DOHH2 (cell line): ENCODE data around the gene DSCAM.
"Not testable (repeated sequence)": the region's sequence is repeated elsewhere in the genome, so short reads cannot be mapped to it uniquely, and the experiment has no call there.

ENCODE experiments used
- H3F3A ChIP-seq: fragments of 200-600 bp; sonication (generic), shearing (Covaris generic); 2 replicates; pipeline ENCODE4 v1.6.0; 2016; ENCODE audit warnings: antibody characterized with exemption, mild to moderate bottlenecking; ENCODE audit not compliant: control insufficient read depth, insufficient read depth
- H3K27ac ChIP-seq: fragments of 200-600 bp; sonication (generic); 2 replicates; pipeline ENCODE4 v1.5.1; 2014; ENCODE audit warnings: low read depth, mild to moderate bottlenecking, low read length, moderate library complexity
- H3K27me3 ChIP-seq: fragments of 200-600 bp; sonication (generic); 2 replicates; pipeline ENCODE4 v1.6.1; 2014; ENCODE audit warnings: mild to moderate bottlenecking, low read length, mixed read lengths; ENCODE audit not compliant: control insufficient read depth
- H3K36me3 ChIP-seq: fragments of 200-600 bp; sonication (generic); 2 replicates; pipeline ENCODE4 v1.6.1; 2014; ENCODE audit warnings: mild to moderate bottlenecking, low read length, moderate library complexity, mixed read lengths; ENCODE audit not compliant: control insufficient read depth
- H3K4me1 ChIP-seq: fragments of 200-600 bp; sonication (generic); 2 replicates; pipeline ENCODE4 v1.6.1; 2014; ENCODE audit warnings: mild to moderate bottlenecking, low read length, mixed read lengths; ENCODE audit not compliant: control insufficient read depth
- H3K4me2 ChIP-seq: fragments of 200-600 bp; sonication (generic); 2 replicates; pipeline ENCODE4 v1.6.0; 2014; ENCODE audit warnings: mild to moderate bottlenecking, low read length, moderate library complexity
- H3K4me3 ChIP-seq: fragments of 200-600 bp; sonication (generic); 2 replicates; pipeline ENCODE4 v1.5.1; 2014; ENCODE audit warnings: mild to moderate bottlenecking, low read length, mixed read lengths
- H3K79me2 ChIP-seq: fragments of 200-600 bp; sonication (generic); 2 replicates; pipeline ENCODE4 v1.6.1; 2014; ENCODE audit warnings: mild to moderate bottlenecking, low read length, mixed read lengths; ENCODE audit not compliant: control insufficient read depth
- H3K9me2 ChIP-seq: fragments of 200-600 bp; sonication (generic); replicated peaks from 2 replicates; pipeline ENCODE4 v1.6.1; 2014; ENCODE audit warnings: mild to moderate bottlenecking, low read length, mixed read lengths; ENCODE audit not compliant: control insufficient read depth
- H3K9me3 ChIP-seq: fragments of 200-600 bp; sonication (generic); 2 replicates; pipeline ENCODE4 v1.6.1; 2014; ENCODE audit warnings: antibody characterized with exemption, low read length, mixed read lengths; ENCODE audit not compliant: control insufficient read depth, insufficient read depth
- H4K20me1 ChIP-seq: fragments of 200-600 bp; sonication (generic); 2 replicates; pipeline ENCODE4 v1.6.0; 2014; ENCODE audit warnings: low read depth, mild to moderate bottlenecking, antibody characterized with exemption, low read length, moderate library complexity; ENCODE audit not compliant: control insufficient read depth, insufficient read depth
- CTCF ChIP-seq: fragments of 200-600 bp; sonication (generic); IDR thresholded peaks from one replicate; pipeline ENCODE4 v1.5.1; 2014; ENCODE audit warnings: antibody characterized with exemption, mild to moderate bottlenecking, low read depth, low read length; ENCODE audit not compliant: poor library complexity, severe bottlenecking
- EZH2phosphoT487 ChIP-seq: fragments of 200-600 bp; sonication (generic); IDR thresholded peaks from 2 replicates; pipeline ENCODE4 v1.6.1; 2017; ENCODE audit warnings: borderline replicate concordance, mild to moderate bottlenecking, antibody characterized with exemption, low read length, moderate library complexity, mixed read lengths

DSCAM gene

GRCh38 chr21:40272037-40272436 lies 574.9 kb downstream of the DSCAM start:
- Histone ChIP-seq H3K9me2 (no peaks in the 10 kb centered on the region), H3K4me3 (no peak overlapping the region), H3K4me1 (no peaks in the 10 kb centered on the region), H3K4me2 (no peak overlapping the region), H3K79me2 (no peaks in the 10 kb centered on the region), H3K27ac (no peak overlapping the region), H3K9me3 (peaks cover 11% of the 10 kb centered on the region; the same call in 1 of the 2 replicates), H3K27me3 (no peaks in the 10 kb centered on the region), H4K20me1 (no peaks in the 10 kb centered on the region), H3F3A (no peaks in the 10 kb centered on the region), H3K36me3 (no peaks in the 10 kb centered on the region)
- no peak for TF ChIP-seq CTCF

DNA sequence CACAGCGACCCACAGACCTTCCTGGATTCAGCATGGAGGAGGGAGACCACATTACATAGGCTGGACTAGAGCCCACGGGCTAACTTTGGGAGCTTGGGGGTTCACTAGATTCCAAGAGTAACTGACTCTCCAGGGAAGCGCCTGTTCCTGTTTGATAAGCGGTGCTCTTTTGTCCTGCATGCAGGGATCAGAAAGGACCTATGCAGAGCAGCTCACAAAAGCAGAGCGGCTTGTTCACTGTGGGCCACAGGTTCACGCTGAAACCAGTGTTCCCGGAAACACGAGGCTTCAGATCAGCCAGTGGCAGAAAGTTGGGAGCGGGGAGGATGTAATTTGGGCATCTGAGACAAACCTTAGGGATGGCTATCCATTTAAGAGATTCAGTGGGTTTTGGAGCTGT lies 575.8 kb downstream of the DSCAM start:
- Histone ChIP-seq H3K9me3 (peaks cover 10% of the 10 kb centered on the region; the same call in 1 of the 2 replicates), H3K27me3 (no peaks in the 10 kb centered on the region), H3K4me2 (no peak overlapping the region), H3K27ac (no peak overlapping the region), H3K79me2 (no peaks in the 10 kb centered on the region), H3K9me2 (no peaks in the 10 kb centered on the region), H3K4me3 (no peak overlapping the region), H4K20me1 (no peaks in the 10 kb centered on the region), H3K36me3 (no peaks in the 10 kb centered on the region), H3F3A (no peaks in the 10 kb centered on the region), H3K4me1 (no peaks in the 10 kb centered on the region)
- TF ChIP-seq EZH2phosphoT487 (no peak), CTCF (no peak)

GRCh38 chr21:40270047-40270446 lies 576.9 kb downstream of the DSCAM start:
- Histone ChIP-seq H3K36me3 (no peaks in the 10 kb centered on the region), H3K27ac (no peak overlapping the region), H3K9me2 (no peaks in the 10 kb centered on the region), H3K9me3 (peaks cover 10% of the 10 kb centered on the region; the same call in 1 of the 2 replicates), H3K79me2 (no peaks in the 10 kb centered on the region), H3K4me2 (no peak overlapping the region), H3K4me3 (no peak overlapping the region), H3F3A (no peaks in the 10 kb centered on the region), H4K20me1 (no peaks in the 10 kb centered on the region), H3K4me1 (no peaks in the 10 kb centered on the region), H3K27me3 (no peaks in the 10 kb centered on the region)
- TF ChIP-seq EZH2phosphoT487 (no peak), CTCF (no peak)

- no peak overlapping the region for H3K27ac ChIP-seq
- H3K27me3 ChIP-seq: no peaks in the 10 kb centered on the region
- no peaks in the 10 kb centered on the region for H3K79me2 ChIP-seq
- TF ChIP-seq CTCF (no peak), EZH2phosphoT487 (no peak)
- no peaks in the 10 kb centered on the region for H3K4me1 ChIP-seq
- H4K20me1 ChIP-seq: no peaks in the 10 kb centered on the region
- no peaks in the 10 kb centered on the region for H3F3A ChIP-seq
- H3K4me3 ChIP-seq: no peak overlapping the region
- peaks cover 10% of the 10 kb centered on the region; the same call in 1 of the 2 replicates for H3K9me3 ChIP-seq
- no peaks in the 10 kb centered on the region for H3K36me3 ChIP-seq
- H3K9me2 ChIP-seq: no peaks in the 10 kb centered on the region
- H3K4me2 ChIP-seq: no peak overlapping the region
Observed at GRCh38 chr21:40269239-40269638, 577.7 kb downstream of the DSCAM start.

- H3K4me3 ChIP-seq, H3K9me2 ChIP-seq, H3K79me2 ChIP-seq, H3K36me3 ChIP-seq, H3K9me3 ChIP-seq, H3K27ac ChIP-seq, H3K27me3 ChIP-seq, H3K4me1 ChIP-seq, H3F3A ChIP-seq, H4K20me1 ChIP-seq, H3K4me2 ChIP-seq: not testable (repeated sequence)
Observed at GRCh38 chr21:40258456-40258855, 588.5 kb downstream of the DSCAM start.
